ENCODE data around the gene PCDH9. TPM values are rescaled to one million over a fixed set of nuclear protein-coding genes. Genes with fewer than 3 reads are reported as not detected.

Gene PCDH9
- total and polyA plus RNA-seq, 2 experiments from 2014 or later, result 0.56 to 0.76 TPM

DNA sequence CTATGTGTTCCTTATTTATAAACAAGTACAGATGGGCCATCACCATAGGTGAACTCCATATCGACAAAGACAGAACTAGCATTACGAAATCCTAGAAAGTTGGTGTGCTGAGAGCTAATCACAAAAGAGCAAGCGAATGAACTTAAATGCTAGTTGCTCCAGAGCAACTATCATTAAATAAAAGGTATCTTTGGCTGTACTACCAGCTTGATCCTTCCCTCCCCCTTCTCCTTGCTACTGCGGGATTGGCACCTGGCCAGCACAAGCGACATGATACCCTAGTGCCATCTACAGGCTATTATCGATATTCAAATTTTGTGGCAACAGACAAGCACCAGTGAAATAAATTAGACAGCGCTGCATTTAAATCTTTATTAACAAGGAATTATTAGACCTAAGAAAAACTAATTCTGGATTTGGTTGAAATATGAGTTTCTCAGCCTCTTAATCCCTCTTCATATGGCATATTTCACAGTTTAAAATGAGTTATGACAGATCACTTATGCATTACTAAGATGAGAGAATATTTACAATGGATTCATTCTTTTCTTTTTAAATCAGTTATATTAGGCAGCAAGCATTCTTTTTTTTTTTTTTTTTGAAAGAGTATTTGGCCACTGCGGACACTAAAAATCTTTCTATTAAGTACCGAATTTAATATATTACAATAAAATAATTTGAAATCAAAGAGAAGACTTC lies 5.8 kb downstream of the PCDH9 start:
- Histone ChIP-seq H3K9ac (no peak overlapping the region), H2AFZ (no peak overlapping the region), H3K27me3 (replicated peaks; ENCODE audit: insufficient read depth) (no peaks in the 10 kb centered on the region), H3K4me2 (ENCODE audit: unreplicated experiment) (no peak overlapping the region), H3K9me3 (ENCODE audit: low read depth) (no peaks in the 10 kb centered on the region), H3K4me1 (ENCODE audit: insufficient read depth) (no peaks in the 10 kb centered on the region), H3F3A (ENCODE audit: insufficient read depth) (no peaks in the 10 kb centered on the region), H3K4me3 (no peak overlapping the region), H3K36me3 (ENCODE audit: low read depth) (no peaks in the 10 kb centered on the region), H3K79me2 (ENCODE audit: insufficient read depth) (no peaks in the 10 kb centered on the region), H4K20me1 (ENCODE audit: insufficient read depth) (no peaks in the 10 kb centered on the region; the same call in 1 of the 2 replicates), H3K9me2 (ENCODE audit: insufficient read depth) (no peaks in the 10 kb centered on the region), H3K27ac (no peak overlapping the region)
- TF ChIP-seq EZH2 (IDR thresholded peaks at IDR 0.05; ENCODE audit: insufficient read depth, poor library complexity, severe bottlenecking), result no peak
- peak; percentile 67 for DNase-seq
- WGBS, 2 experiments (ENCODE audit: low coverage in 1 of 2, low lambda C conversion rate in 2 of 2, missing lambda C conversion rate in 2 of 2), result 21 to 23% methylated on average over 9 of the region's 9 CpGs
- in situ Hi-C loops (cut with MboI), result no loop called here

DNA sequence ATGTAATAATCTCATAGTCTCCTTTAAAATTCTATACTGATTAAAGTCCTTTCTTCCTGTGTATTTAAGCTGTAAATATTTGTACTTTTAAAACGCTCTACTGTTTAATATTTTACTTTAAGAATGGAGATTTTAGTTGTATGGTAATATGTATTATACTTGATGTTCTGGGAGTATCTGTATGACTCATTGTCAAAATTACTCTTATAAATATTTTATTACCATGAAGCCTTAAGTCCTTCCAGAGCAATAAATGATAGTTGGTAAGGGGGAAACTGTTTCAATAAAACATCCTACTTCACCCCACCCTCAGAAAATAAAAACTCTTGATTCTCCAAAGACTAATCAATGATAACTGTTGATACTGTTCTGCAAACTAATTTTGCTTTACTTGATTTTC lies 6.4 kb downstream of the PCDH9 start:
- H3K36me3 ChIP-seq (ENCODE audit: low read depth), result no peaks in the 10 kb centered on the region
- H3K27ac ChIP-seq, result no peak overlapping the region
- no peak overlapping the region for H3K4me2 ChIP-seq (ENCODE audit: unreplicated experiment)
- no peaks in the 10 kb centered on the region for H3K79me2 ChIP-seq (ENCODE audit: insufficient read depth)
- no peak overlapping the region for H3K9ac ChIP-seq
- TF ChIP-seq EZH2 (IDR thresholded peaks at IDR 0.05; ENCODE audit: insufficient read depth, poor library complexity, severe bottlenecking), result no peak
- TF ChIP-seq EZH2phosphoT487 (IDR thresholded peaks at IDR 0.05; ENCODE audit: insufficient read depth, low read depth), result no peak
- H3K4me1 ChIP-seq (ENCODE audit: insufficient read depth), result no peaks in the 10 kb centered on the region
- no peak overlapping the region for H2AFZ ChIP-seq
- DNase-seq, result no peak
- H4K20me1 ChIP-seq (ENCODE audit: insufficient read depth), result no peaks in the 10 kb centered on the region; the same call in 1 of the 2 replicates
- no peaks in the 10 kb centered on the region for H3F3A ChIP-seq (ENCODE audit: insufficient read depth)
- H3K9me3 ChIP-seq (ENCODE audit: low read depth), result no peaks in the 10 kb centered on the region
- in situ Hi-C loops (cut with MboI), result no loop called here
- no peaks in the 10 kb centered on the region for H3K27me3 ChIP-seq (replicated peaks; ENCODE audit: insufficient read depth)
- H3K4me3 ChIP-seq, result no peak overlapping the region
- H3K9me2 ChIP-seq (ENCODE audit: insufficient read depth), result no peaks in the 10 kb centered on the region
- 73 to 77% methylated on average over 1 of the region's 1 CpG for WGBS, 2 experiments (ENCODE audit: low coverage in 1 of 2, low lambda C conversion rate in 2 of 2, missing lambda C conversion rate in 2 of 2)

- Histone ChIP-seq H3K9me3 (ENCODE audit: low read depth) (no peaks in the 10 kb centered on the region), H3K27me3 (replicated peaks; ENCODE audit: insufficient read depth) (no peaks in the 10 kb centered on the region), H2AFZ (peak overlapping the region; percentile 32; the same call in 1 of the 2 replicates), H3K9me2 (ENCODE audit: insufficient read depth) (no peaks in the 10 kb centered on the region), H3K4me2 (ENCODE audit: unreplicated experiment) (no peak overlapping the region), H3K27ac (no peak overlapping the region), H3F3A (ENCODE audit: insufficient read depth) (no peaks in the 10 kb centered on the region), H3K9ac (no peak overlapping the region), H4K20me1 (ENCODE audit: insufficient read depth) (no peaks in the 10 kb centered on the region; the same call in 1 of the 2 replicates), H3K79me2 (ENCODE audit: insufficient read depth) (no peaks in the 10 kb centered on the region), H3K4me3 (no peak overlapping the region), H3K36me3 (ENCODE audit: low read depth) (no peaks in the 10 kb centered on the region), H3K4me1 (ENCODE audit: insufficient read depth) (no peaks in the 10 kb centered on the region)
- DNase-seq, result peak; percentile 32
- 20 to 30% methylated on average over 2 of the region's 2 CpGs for WGBS, 2 experiments (ENCODE audit: low coverage in 1 of 2, low lambda C conversion rate in 2 of 2, missing lambda C conversion rate in 2 of 2)
- in situ Hi-C loops (cut with MboI), result no loop called here
- TF ChIP-seq EZH2phosphoT487 (IDR thresholded peaks at IDR 0.05; ENCODE audit: insufficient read depth, low read depth) (no peak), EZH2 (IDR thresholded peaks at IDR 0.05; ENCODE audit: insufficient read depth, poor library complexity, severe bottlenecking) (no peak)
Measured at GRCh38 chr13:67223024-67223423, 7.1 kb downstream of the PCDH9 start.

DNA sequence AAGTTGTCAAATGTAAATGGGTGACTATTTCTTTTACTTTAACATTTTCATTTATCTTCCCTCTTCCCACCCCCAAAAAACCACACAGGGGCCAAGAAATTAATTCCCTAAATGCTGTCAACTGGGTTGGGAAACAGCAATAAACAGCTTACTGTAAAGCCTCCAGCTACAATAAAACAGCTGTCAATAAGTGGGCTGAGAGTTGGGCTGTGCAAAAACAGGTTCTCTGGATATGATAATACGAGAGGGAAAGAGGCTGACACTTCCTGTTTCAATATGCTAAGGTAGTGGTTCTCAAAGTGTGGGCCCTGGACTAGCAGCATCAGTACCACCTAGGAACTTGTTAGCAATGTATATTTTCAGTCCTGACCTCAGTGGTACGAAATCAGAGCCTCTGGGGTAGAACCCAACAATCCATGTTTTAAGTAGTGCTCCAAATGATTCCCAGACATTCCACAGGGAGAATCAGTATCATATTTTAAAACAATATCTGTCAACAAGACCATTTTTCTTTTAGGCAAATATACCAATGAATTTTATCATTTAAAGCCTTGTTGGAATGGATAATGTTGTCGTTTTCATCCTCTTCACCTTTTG lies 8.4 kb downstream of the PCDH9 start:
- Histone ChIP-seq H3K36me3 (ENCODE audit: low read depth) (no peaks in the 10 kb centered on the region), H2AFZ (no peak overlapping the region; the same call in 1 of the 2 replicates), H3K9me3 (ENCODE audit: low read depth) (no peaks in the 10 kb centered on the region), H3F3A (ENCODE audit: insufficient read depth) (no peaks in the 10 kb centered on the region), H4K20me1 (ENCODE audit: insufficient read depth) (no peaks in the 10 kb centered on the region; the same call in 1 of the 2 replicates), H3K27ac (no peak overlapping the region), H3K4me3 (no peak overlapping the region), H3K9ac (no peak overlapping the region), H3K79me2 (ENCODE audit: insufficient read depth) (no peaks in the 10 kb centered on the region), H3K4me1 (ENCODE audit: insufficient read depth) (no peaks in the 10 kb centered on the region), H3K27me3 (replicated peaks; ENCODE audit: insufficient read depth) (no peaks in the 10 kb centered on the region), H3K9me2 (ENCODE audit: insufficient read depth) (no peaks in the 10 kb centered on the region), H3K4me2 (ENCODE audit: unreplicated experiment) (no peak overlapping the region)
- DNase-seq, result no peak
- WGBS, 2 experiments (ENCODE audit: low coverage in 1 of 2, low lambda C conversion rate in 2 of 2, missing lambda C conversion rate in 2 of 2), result 36 to 49% methylated on average over 3 of the region's 3 CpGs
- in situ Hi-C loops (cut with MboI), result no loop called here
- TF ChIP-seq EZH2 (IDR thresholded peaks at IDR 0.05; ENCODE audit: insufficient read depth, poor library complexity, severe bottlenecking) (no peak), EZH2phosphoT487 (IDR thresholded peaks at IDR 0.05; ENCODE audit: insufficient read depth, low read depth) (no peak)
